ENCODE data around the gene FZD7. TPM values are rescaled to one million over a fixed set of nuclear protein-coding genes. Genes with fewer than 3 reads are reported as not detected.

The FZD7 gene
- total RNA-seq, 4 donors from 2014 or later: 5.8 to 18.8 (median 11.4) TPM

GRCh38 chr2:201987426-201987825, 46.2 kb upstream of the FZD7 start:
- Histone ChIP-seq H3K27ac (no peak overlapping the region), H3K4me1 (no peaks in the 10 kb centered on the region), H3K4me3 (no peak overlapping the region), H3K27me3 (no peaks in the 10 kb centered on the region), H3K36me3 (no peaks in the 10 kb centered on the region), H3K9me3 (no peaks in the 10 kb centered on the region)
- no peak for DNase-seq
- TF ChIP-seq CTCF (IDR thresholded peaks at IDR 0.05) (no peak), POLR2A (IDR thresholded peaks at IDR 0.05) (no peak)

GRCh38 chr2:201990069-201990468, 43.6 kb upstream of the FZD7 start:
- Histone ChIP-seq H3K9me3 (no peaks in the 10 kb centered on the region), H3K4me1 (no peaks in the 10 kb centered on the region), H3K27ac (no peak overlapping the region), H3K4me3 (no peak overlapping the region), H3K27me3 (no peaks in the 10 kb centered on the region), H3K36me3 (no peaks in the 10 kb centered on the region)
- DNase-seq: no peak
- TF ChIP-seq POLR2A (IDR thresholded peaks at IDR 0.05): no peak
- TF ChIP-seq CTCF (IDR thresholded peaks at IDR 0.05): no peak

- Histone ChIP-seq H3K4me3 (no peak overlapping the region), H3K36me3 (no peaks in the 10 kb centered on the region), H3K9me3 (no peaks in the 10 kb centered on the region), H3K27ac (no peak overlapping the region), H3K4me1 (no peaks in the 10 kb centered on the region), H3K27me3 (no peaks in the 10 kb centered on the region)
- no peak for DNase-seq
- no peak for TF ChIP-seq CTCF (IDR thresholded peaks at IDR 0.05)
- no peak for TF ChIP-seq POLR2A (IDR thresholded peaks at IDR 0.05)
Observed at GRCh38 chr2:201992960-201993359, 40.7 kb upstream of the FZD7 start.

- no peak for TF ChIP-seq POLR2A (IDR thresholded peaks at IDR 0.05)
- no peak for TF ChIP-seq CTCF (IDR thresholded peaks at IDR 0.05)
- H3K4me1 ChIP-seq: no peaks in the 10 kb centered on the region
- DNase-seq: no peak
- H3K27me3 ChIP-seq: no peaks in the 10 kb centered on the region
- no peaks in the 10 kb centered on the region for H3K9me3 ChIP-seq
- no peak overlapping the region for H3K27ac ChIP-seq
- no peaks in the 10 kb centered on the region for H3K36me3 ChIP-seq
- H3K4me3 ChIP-seq: no peak overlapping the region
Observed at GRCh38 chr2:201994973-201995638, 38.5 kb upstream of the FZD7 start.

GRCh38 chr2:201996006-201996405, 37.6 kb upstream of the FZD7 start:
- DNase-seq: no peak
- TF ChIP-seq CTCF (IDR thresholded peaks at IDR 0.05): no peak
- TF ChIP-seq POLR2A (IDR thresholded peaks at IDR 0.05): no peak
- H3K36me3 ChIP-seq: no peaks in the 10 kb centered on the region
- H3K4me1 ChIP-seq: no peaks in the 10 kb centered on the region
- no peaks in the 10 kb centered on the region for H3K27me3 ChIP-seq
- no peak overlapping the region for H3K4me3 ChIP-seq
- H3K9me3 ChIP-seq: no peaks in the 10 kb centered on the region
- no peak overlapping the region for H3K27ac ChIP-seq
